Memory B cell (primary cell): Measurements from ENCODE around the gene LAMA5.
A peak's percentile ranks its signal among the peaks of the same experiment; 100 is the strongest.

Experiments used
- ATAC-seq: fragments of 150-1000 bp; cut with Tn5 transposase; 2 replicates; pipeline ENCODE4 v1.10.0; 2021; ENCODE audit warnings: low read depth, mild to moderate bottlenecking, moderate library complexity
- DNase-seq, 2 donors: peaks; one replicate each; pipeline ENCODE4 v3.0.0; 2022; ENCODE audit warnings: low spot score in 2 of 2
- H3K27ac Mint-ChIP-seq: one replicate; pipeline ENCODE4 v1.8.0; 2022; ENCODE audit warnings: mild to moderate bottlenecking, moderate library complexity, mixed read lengths
- H3K27me3 Mint-ChIP-seq: one replicate; pipeline ENCODE4 v1.8.0; 2022; ENCODE audit warnings: mixed read lengths
- H3K36me3 Mint-ChIP-seq: one replicate; pipeline ENCODE4 v1.8.0; 2022; ENCODE audit warnings: mild to moderate bottlenecking, mixed read lengths
- H3K4me1 Mint-ChIP-seq: one replicate; pipeline ENCODE4 v1.8.0; 2022; ENCODE audit warnings: mixed read lengths
- H3K4me3 Mint-ChIP-seq: one replicate; pipeline ENCODE4 v1.8.0; 2022; ENCODE audit warnings: mild to moderate bottlenecking, moderate library complexity, mixed read lengths
- H3K9me3 Mint-ChIP-seq: one replicate; pipeline ENCODE4 v1.8.0; 2022; ENCODE audit warnings: mixed read lengths

LAMA5 gene

GRCh38 chr20:62325172-62325905, 41.8 kb downstream of the LAMA5 start:
- Mint-ChIP-seq H3K9me3 (peaks cover 1% of the 10 kb centered on the region), H3K4me1 (peaks cover 10% of the 10 kb centered on the region), H3K4me3 (no peak overlapping the region), H3K36me3 (peaks cover 26% of the 10 kb centered on the region), H3K27ac (no peak overlapping the region), H3K27me3 (no peaks in the 10 kb centered on the region)
- DNase-seq = no peak
- ATAC-seq = no peak

- no peak overlapping the region for H3K4me3 Mint-ChIP-seq
- H3K9me3 Mint-ChIP-seq = peaks cover 1% of the 10 kb centered on the region
- no peak for DNase-seq
- H3K4me1 Mint-ChIP-seq = peaks cover 10% of the 10 kb centered on the region
- no peak for ATAC-seq
- H3K27me3 Mint-ChIP-seq = no peaks in the 10 kb centered on the region
- H3K36me3 Mint-ChIP-seq = peaks cover 26% of the 10 kb centered on the region
- no peak overlapping the region for H3K27ac Mint-ChIP-seq
These were observed 42.9 kb downstream of the LAMA5 start for GRCh38 chr20:62323980-62324906.

GRCh38 chr20:62323146-62323979, 43.7 kb downstream of the LAMA5 start:
- H3K4me3 Mint-ChIP-seq = no peak overlapping the region
- H3K27ac Mint-ChIP-seq = no peak overlapping the region

GRCh38 chr20:62322492-62323041, 44.5 kb downstream of the LAMA5 start:
- Mint-ChIP-seq H3K27ac (no peak overlapping the region), H3K9me3 (peaks cover 1% of the 10 kb centered on the region), H3K36me3 (peaks cover 24% of the 10 kb centered on the region), H3K27me3 (no peaks in the 10 kb centered on the region), H3K4me3 (no peak overlapping the region), H3K4me1 (peaks cover 12% of the 10 kb centered on the region)
- DNase-seq (no peak), ATAC-seq (no peak)

More at GRCh38 chr20:62323146-62323979, 43.7 kb downstream of the LAMA5 start:
- Mint-ChIP-seq H3K4me1 (peaks cover 10% of the 10 kb centered on the region), H3K36me3 (peaks cover 23% of the 10 kb centered on the region), H3K9me3 (peaks cover 1% of the 10 kb centered on the region), H3K27me3 (no peaks in the 10 kb centered on the region)
- DNase-seq = no peak
- ATAC-seq = no peak

- H3K27me3 Mint-ChIP-seq = no peaks in the 10 kb centered on the region
- peaks cover 13% of the 10 kb centered on the region for H3K4me1 Mint-ChIP-seq
- ATAC-seq (no peak), DNase-seq (no peak)
- peaks cover 1% of the 10 kb centered on the region for H3K9me3 Mint-ChIP-seq
- no peak overlapping the region for H3K27ac Mint-ChIP-seq
- H3K36me3 Mint-ChIP-seq = peaks cover 26% of the 10 kb centered on the region
- H3K4me3 Mint-ChIP-seq = no peak overlapping the region
These were observed 45.1 kb downstream of the LAMA5 start for GRCh38 chr20:62321975-62322374.

- no peaks in the 10 kb centered on the region for H3K27me3 Mint-ChIP-seq
- no peak overlapping the region for H3K4me3 Mint-ChIP-seq
- ATAC-seq (peak; percentile 57), DNase-seq (no peak)
- H3K4me1 Mint-ChIP-seq = peaks cover 13% of the 10 kb centered on the region
- H3K36me3 Mint-ChIP-seq = peaks cover 27% of the 10 kb centered on the region
- H3K9me3 Mint-ChIP-seq = peaks cover 1% of the 10 kb centered on the region
- H3K27ac Mint-ChIP-seq = no peak overlapping the region
These were observed 45.6 kb downstream of the LAMA5 start for GRCh38 chr20:62321521-62321948.

- Mint-ChIP-seq H3K36me3 (peaks cover 26% of the 10 kb centered on the region), H3K4me1 (peaks cover 10% of the 10 kb centered on the region), H3K4me3 (no peak overlapping the region), H3K27me3 (no peaks in the 10 kb centered on the region), H3K9me3 (peaks cover 1% of the 10 kb centered on the region), H3K27ac (peak overlapping the region; percentile 82)
- ATAC-seq = no peak
- no peak for DNase-seq
These were observed 46.3 kb downstream of the LAMA5 start for GRCh38 chr20:62320581-62321354.

GRCh38 chr20:62319346-62319909, 47.7 kb downstream of the LAMA5 start:
- DNase-seq (no peak), ATAC-seq (no peak)
- Mint-ChIP-seq H3K4me3 (no peak overlapping the region), H3K27me3 (no peaks in the 10 kb centered on the region), H3K4me1 (peaks cover 7% of the 10 kb centered on the region), H3K27ac (peak overlapping the region; percentile 41), H3K36me3 (peaks cover 22% of the 10 kb centered on the region), H3K9me3 (peaks cover 1% of the 10 kb centered on the region)

GRCh38 chr20:62318400-62319345, 48.4 kb downstream of the LAMA5 start:
- Mint-ChIP-seq H3K36me3 (peaks cover 22% of the 10 kb centered on the region), H3K9me3 (peaks cover 1% of the 10 kb centered on the region), H3K27ac (no peak overlapping the region), H3K4me1 (peaks cover 8% of the 10 kb centered on the region), H3K27me3 (no peaks in the 10 kb centered on the region), H3K4me3 (no peak overlapping the region)
- ATAC-seq (no peak), DNase-seq (no peak)

- H3K27me3 Mint-ChIP-seq = no peaks in the 10 kb centered on the region
- peaks cover 10% of the 10 kb centered on the region for H3K4me1 Mint-ChIP-seq
- H3K27ac Mint-ChIP-seq = peak overlapping the region; percentile 78
- ATAC-seq = no peak
- no peak overlapping the region for H3K4me3 Mint-ChIP-seq
- no peak for DNase-seq
- peaks cover 1% of the 10 kb centered on the region for H3K9me3 Mint-ChIP-seq
- H3K36me3 Mint-ChIP-seq = peaks cover 23% of the 10 kb centered on the region
These were observed 49.9 kb downstream of the LAMA5 start for GRCh38 chr20:62317167-62317655.

- Mint-ChIP-seq H3K27me3 (no peaks in the 10 kb centered on the region), H3K27ac (no peak overlapping the region), H3K4me3 (no peak overlapping the region), H3K4me1 (peaks cover 10% of the 10 kb centered on the region), H3K36me3 (peaks cover 21% of the 10 kb centered on the region), H3K9me3 (peaks cover 1% of the 10 kb centered on the region)
- DNase-seq = no peak
- ATAC-seq = no peak
These were observed 50.6 kb downstream of the LAMA5 start for GRCh38 chr20:62316331-62317166.
